Measurements from ENCODE around the gene FEZF1. TPM values are rescaled to one million over a fixed set of nuclear protein-coding genes. Genes with fewer than 3 reads are reported as not detected.

FEZF1 gene
- total RNA-seq (2022) (0.22 TPM in 1 of 2 replicates, not detected in the other), Bru-seq, nascent RNA (percentile 13 among the genes with signal in this experiment), BruChase-seq, experiment 1, labeled RNA remaining after a 6-hour chase (not detected), BruChase-seq, experiment 2, labeled RNA remaining after a 2-hour chase (percentile 19 among the genes with signal in this experiment)
- long read RNA-seq, result 0 reads

- BruUV-seq (replicated peaks), result no TSS peak
- CTCF ChIA-PET, result interaction anchor here (0.6 to 0.7 kb wide), 2 partner anchors 15 to 210 kb away, joined by 3 to 5 read pairs; no protein-coding TSS in a partner anchor
- H3K36me3 Mint-ChIP-seq (ENCODE audit: insufficient read depth, unreplicated experiment), result peaks cover 22% of the 10 kb centered on the region
Observed at GRCh38 chr7:122304319-122304975, at the start of gene FEZF1. TSS of gene FEZF1 (minus strand) at chr7:122304750. CDS start at chr7:122304437, 313 bp downstream.

GRCh38 chr7:122352454-122352853 is 47.9 kb upstream of the FEZF1 start:
- BruUV-seq (replicated peaks), result no TSS peak
- intact Hi-C loops (cut with micrococcal nuclease; ENCODE audit: unreplicated experiment), result no loop called here
- no peaks in the 10 kb centered on the region for H3K9me3 Mint-ChIP-seq (ENCODE audit: low read depth, unreplicated experiment)
- H3K27ac Mint-ChIP-seq (ENCODE audit: unreplicated experiment), result no peak overlapping the region
- CTCF ChIA-PET, result no interaction called here
- H3K4me3 Mint-ChIP-seq (ENCODE audit: low read depth, unreplicated experiment), result no peak overlapping the region
- no peak for DNase-seq
- H3K4me1 Mint-ChIP-seq (ENCODE audit: low read depth, unreplicated experiment), result no peaks in the 10 kb centered on the region
- H3K36me3 Mint-ChIP-seq (ENCODE audit: insufficient read depth, unreplicated experiment), result no peaks in the 10 kb centered on the region
- no peaks in the 10 kb centered on the region for H3K27me3 Mint-ChIP-seq (ENCODE audit: unreplicated experiment)
- no peak for TF ChIP-seq CTCF (IDR thresholded peaks at IDR 0.05; ENCODE audit: unreplicated experiment)

More at GRCh38 chr7:122304319-122304975, at the start of gene FEZF1:
- TF ChIP-seq CTCF (IDR thresholded peaks at IDR 0.05; ENCODE audit: unreplicated experiment), result no peak
- intact Hi-C loops (cut with micrococcal nuclease; ENCODE audit: unreplicated experiment), result no loop called here
- H3K9me3 Mint-ChIP-seq (ENCODE audit: low read depth, unreplicated experiment), result no peaks in the 10 kb centered on the region
- H3K4me3 Mint-ChIP-seq (ENCODE audit: low read depth, unreplicated experiment), result peak within 1 kb of the TSS; percentile 89
- no peak within 1 kb of the TSS for H3K27ac Mint-ChIP-seq (ENCODE audit: unreplicated experiment)
- H3K4me1 Mint-ChIP-seq (ENCODE audit: low read depth, unreplicated experiment), result peaks cover 12% of the 10 kb centered on the region
- peak; percentile 56 for DNase-seq
- H3K27me3 Mint-ChIP-seq (ENCODE audit: unreplicated experiment), result peaks cover 52% of the 10 kb centered on the region

GRCh38 chr7:122350701-122351100 is 46.2 kb upstream of the FEZF1 start:
- no peak overlapping the region for H3K27ac Mint-ChIP-seq (ENCODE audit: unreplicated experiment)
- H3K4me1 Mint-ChIP-seq (ENCODE audit: low read depth, unreplicated experiment), result no peaks in the 10 kb centered on the region
- no peaks in the 10 kb centered on the region for H3K36me3 Mint-ChIP-seq (ENCODE audit: insufficient read depth, unreplicated experiment)
- no peak for DNase-seq
- no peaks in the 10 kb centered on the region for H3K9me3 Mint-ChIP-seq (ENCODE audit: low read depth, unreplicated experiment)
- CTCF ChIA-PET, result no interaction called here
- no peak overlapping the region for H3K4me3 Mint-ChIP-seq (ENCODE audit: low read depth, unreplicated experiment)
- BruUV-seq (replicated peaks), result no TSS peak
- intact Hi-C loops (cut with micrococcal nuclease; ENCODE audit: unreplicated experiment), result no loop called here
- no peak for TF ChIP-seq CTCF (IDR thresholded peaks at IDR 0.05; ENCODE audit: unreplicated experiment)
- no peaks in the 10 kb centered on the region for H3K27me3 Mint-ChIP-seq (ENCODE audit: unreplicated experiment)

- no peak for DNase-seq
- no TSS peak for BruUV-seq (replicated peaks)
- Mint-ChIP-seq H3K9me3 (ENCODE audit: low read depth, unreplicated experiment) (no peaks in the 10 kb centered on the region), H3K4me1 (ENCODE audit: low read depth, unreplicated experiment) (no peaks in the 10 kb centered on the region), H3K27me3 (ENCODE audit: unreplicated experiment) (no peaks in the 10 kb centered on the region), H3K27ac (ENCODE audit: unreplicated experiment) (no peak overlapping the region), H3K36me3 (ENCODE audit: insufficient read depth, unreplicated experiment) (no peaks in the 10 kb centered on the region), H3K4me3 (ENCODE audit: low read depth, unreplicated experiment) (no peak overlapping the region)
- CTCF ChIA-PET, result no interaction called here
- TF ChIP-seq CTCF (IDR thresholded peaks at IDR 0.05; ENCODE audit: unreplicated experiment), result no peak
- intact Hi-C loops (cut with micrococcal nuclease; ENCODE audit: unreplicated experiment), result no loop called here
Observed at GRCh38 chr7:122344303-122344620, 39.7 kb upstream of the FEZF1 start.

Data from Calu3 (cell line).